Endothelial cell of umbilical vein (primary cell): ENCODE results near the gene NUCKS1. TPM values are rescaled to one million over a fixed set of nuclear protein-coding genes. Genes with fewer than 3 reads are reported as not detected.

Source experiments
- BruUV-seq: library from RNA; stranded (reverse); fragments of 400-500 nt; replicated peaks from 2 replicates; lab custom pipeline; 2021; lab: Mats Ljungman, UMichigan
- CTCF ChIA-PET: fragments of 300-600, 350-600 bp; sonication (Branson Sonifier 250); formaldehyde crosslinking; loops from one replicate; lab custom pipeline; 2021; ENCODE audit warnings: antibody characterized with exemption, inconsistent platforms; lab: Charles Lee
- POLR2A ChIA-PET: fragments of 300-600, 350-600 bp; sonication (Branson Sonifier 250); formaldehyde crosslinking; loops from one replicate; lab custom pipeline; 2021; ENCODE audit warnings: antibody characterized with exemption, inconsistent platforms; lab: Charles Lee
- DNase-seq: peaks from one replicate; pipeline ENCODE4 v3.0.0-alpha.2; 2011; ENCODE audit warnings: low read depth, low spot score
- FAIRE-seq: peaks from 2 replicates; lab custom pipeline; 2011; peaks lifted over from hg19 to GRCh38; lab: Jason Lieb, UNC
- H2AFZ ChIP-seq: 2 replicates; pipeline ENCODE4 v1.6.0; 2012; ENCODE audit warnings: low read depth, low read length, control low read depth, inconsistent platforms
- H3K27ac ChIP-seq: 2 replicates; pipeline ENCODE4 v1.5.1; 2011; ENCODE audit warnings: low read depth, mild to moderate bottlenecking, control low read depth, low read length, moderate library complexity; ENCODE audit not compliant: insufficient read depth
- H3K27me3 ChIP-seq, 2 experiments: 2 replicates each; pipeline versions ENCODE4 v1.6.0 to v1.6.1; 2011; ENCODE audit warnings: low read length in 2 of 2, mixed read lengths in 1 of 2; ENCODE audit not compliant: control insufficient read depth in 2 of 2, insufficient read depth in 2 of 2
- H3K36me3 ChIP-seq, 2 experiments: 2 replicates in 1 of 2; 3 replicates in 1 of 2; pipeline ENCODE4 v1.5.1; 2011; ENCODE audit warnings: low read length in 2 of 2, mild to moderate bottlenecking in 1 of 2, moderate library complexity in 1 of 2; ENCODE audit not compliant: control insufficient read depth in 2 of 2, insufficient read depth in 2 of 2; ENCODE audit errors: extremely low read depth in 1 of 2
- H3K4me1 ChIP-seq: 3 replicates; pipeline ENCODE4 v1.5.1; 2011; ENCODE audit warnings: mild to moderate bottlenecking, low read length; ENCODE audit not compliant: control insufficient read depth, insufficient read depth; ENCODE audit errors: extremely low read depth
- H3K4me2 ChIP-seq: 2 replicates; pipeline ENCODE4 v1.6.1; 2011; ENCODE audit warnings: low read length, control low read depth, mixed read lengths; ENCODE audit not compliant: insufficient read depth
- H3K4me3 ChIP-seq, 3 experiments: fragments of 200-600 bp in 1 of 3; sonication (generic), shearing (Covaris generic) in 1 of 3; replicated peaks in 1 of 3; 2 replicates each; pipeline ENCODE4 v1.5.1; 2011 to 2016; ENCODE audit warnings: control low read depth in 3 of 3, low read length in 3 of 3, mild to moderate bottlenecking in 2 of 3, inconsistent platforms in 1 of 3, low read depth in 1 of 3, moderate library complexity in 1 of 3; ENCODE audit not compliant: insufficient read depth in 1 of 3
- H3K79me2 ChIP-seq: 2 replicates; pipeline ENCODE4 v1.6.0; 2012; ENCODE audit warnings: low read length, inconsistent platforms; ENCODE audit not compliant: control insufficient read depth, insufficient read depth
- H3K9ac ChIP-seq: replicated peaks from 2 replicates; pipeline ENCODE3; 2011; ENCODE audit warnings: low read length, control low read depth; ENCODE audit not compliant: insufficient read depth; ENCODE audit errors: extremely low read depth
- H3K9me1 ChIP-seq: replicated peaks from 3 replicates; pipeline ENCODE4 v1.6.0; 2011; ENCODE audit warnings: mild to moderate bottlenecking, low read length; ENCODE audit not compliant: control insufficient read depth, insufficient read depth; ENCODE audit errors: extremely low read depth
- H3K9me3 ChIP-seq: replicated peaks from 2 replicates; pipeline ENCODE4 v1.5.1; 2012; ENCODE audit warnings: low read length, inconsistent platforms; ENCODE audit not compliant: control insufficient read depth, insufficient read depth
- H4K20me1 ChIP-seq: replicated peaks from 2 replicates; pipeline ENCODE3; 2011; ENCODE audit warnings: mild to moderate bottlenecking, low read length; ENCODE audit not compliant: control insufficient read depth, insufficient read depth; ENCODE audit errors: extremely low read depth
- EZH2 ChIP-seq: IDR thresholded peaks from 2 replicates; pipeline ENCODE4 v1.6.1; 2012; ENCODE audit warnings: borderline replicate concordance, low read depth, mild to moderate bottlenecking, moderate library complexity, low read length, inconsistent platforms; ENCODE audit not compliant: severe bottlenecking
- FOS ChIP-seq: IDR thresholded peaks from 2 replicates; pipeline ENCODE4 v1.6.1; 2011; ENCODE audit warnings: mild to moderate bottlenecking, low read length, moderate library complexity, borderline replicate concordance; ENCODE audit not compliant: insufficient read depth
- JUN ChIP-seq: IDR thresholded peaks from 2 replicates; pipeline ENCODE4 v1.6.1; 2011; ENCODE audit warnings: borderline replicate concordance, low read depth; ENCODE audit not compliant: insufficient read length, insufficient read depth
- POLR2A ChIP-seq: IDR thresholded peaks from 2 replicates; pipeline ENCODE4 v1.6.1; 2012; ENCODE audit warnings: low read depth, mild to moderate bottlenecking, control low read depth, low read length
- dilution Hi-C: fragments of 300-500 bp; cut with MboI; formaldehyde crosslinking; loops from one replicate; pipeline ENCODE4 v1.15.0; 2019; ENCODE audit warnings: low sequenced_read_pairs; ENCODE audit not compliant: extremely low pct_ligation_motif_present
- intact Hi-C: fragments of 100-400 bp; cut with micrococcal nuclease; formaldehyde crosslinking; loops from one replicate; pipeline ENCODE4 v1.10.0; 2022
- polyA plus RNA-seq, 4 experiments: library from polyadenylated mRNA; depleted of rRNA in 3 of 4; stranded (reverse) in 3 of 4; unstranded in 1 of 4; fragments of >200 nt; gene quantifications; 2 replicates each; pipeline versions ENCODE4 v1.2.1 to v1.2.3, GENCODE V29; 2011 to 2012; ENCODE audit warnings: missing spikeins in 1 of 4
- total RNA-seq: library from RNA; stranded (reverse); gene quantifications from 2 replicates; pipeline ENCODE4 v1.2.3, GENCODE V29; 2021
- TF ChIP-seq, protein P1 (sequence below), 2 donors: IDR thresholded peaks; 1 replicate in 1 of 2; 2 replicates in 1 of 2; pipeline ENCODE4 v1.5.1; 2011; ENCODE audit warnings: low read length in 2 of 2, mild to moderate bottlenecking in 2 of 2, moderate library complexity in 2 of 2, control low read depth in 1 of 2, inconsistent platforms in 1 of 2, low read depth in 1 of 2; ENCODE audit not compliant: insufficient read depth in 1 of 2; ENCODE audit errors: extremely low read depth in 1 of 2

NUCKS1 gene
- total and polyA plus RNA-seq, 2 donors (not counting 3 experiments of a cell fraction or from before 2014, with no cell fraction given), result 53.7 to 282 TPM

- intact Hi-C loops (loop anchor here (1.0 kb wide), 1 partner anchor 22 kb away; no protein-coding TSS in a partner anchor), dilution Hi-C loops (no loop called here)
- no TSS peak for BruUV-seq
- TF ChIP-seq, protein P1, sequence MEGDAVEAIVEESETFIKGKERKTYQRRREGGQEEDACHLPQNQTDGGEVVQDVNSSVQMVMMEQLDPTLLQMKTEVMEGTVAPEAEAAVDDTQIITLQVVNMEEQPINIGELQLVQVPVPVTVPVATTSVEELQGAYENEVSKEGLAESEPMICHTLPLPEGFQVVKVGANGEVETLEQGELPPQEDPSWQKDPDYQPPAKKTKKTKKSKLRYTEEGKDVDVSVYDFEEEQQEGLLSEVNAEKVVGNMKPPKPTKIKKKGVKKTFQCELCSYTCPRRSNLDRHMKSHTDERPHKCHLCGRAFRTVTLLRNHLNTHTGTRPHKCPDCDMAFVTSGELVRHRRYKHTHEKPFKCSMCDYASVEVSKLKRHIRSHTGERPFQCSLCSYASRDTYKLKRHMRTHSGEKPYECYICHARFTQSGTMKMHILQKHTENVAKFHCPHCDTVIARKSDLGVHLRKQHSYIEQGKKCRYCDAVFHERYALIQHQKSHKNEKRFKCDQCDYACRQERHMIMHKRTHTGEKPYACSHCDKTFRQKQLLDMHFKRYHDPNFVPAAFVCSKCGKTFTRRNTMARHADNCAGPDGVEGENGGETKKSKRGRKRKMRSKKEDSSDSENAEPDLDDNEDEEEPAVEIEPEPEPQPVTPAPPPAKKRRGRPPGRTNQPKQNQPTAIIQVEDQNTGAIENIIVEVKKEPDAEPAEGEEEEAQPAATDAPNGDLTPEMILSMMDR (IDR thresholded peaks at IDR 0.05; ENCODE audit: extremely low read depth in 1 of 2, insufficient read depth in 1 of 2, low read depth in 1 of 2, low read length in 2 of 2), result no peak
- TF ChIP-seq POLR2A, result no peak
- no peak for TF ChIP-seq EZH2
- peak; percentile 33 for TF ChIP-seq JUN
- TF ChIP-seq FOS, result no peak
- Histone ChIP-seq H3K27me3 (no peaks in the 10 kb centered on the region), H2AFZ (no peak overlapping the region), H3K36me3 (no peaks in the 10 kb centered on the region), H3K27ac (peak overlapping the region; percentile 20), H4K20me1 (no peaks in the 10 kb centered on the region), H3K9me1 (no peaks in the 10 kb centered on the region), H3K4me3 (no peak overlapping the region), H3K4me1 (peaks cover 16% of the 10 kb centered on the region), H3K9ac (no peak overlapping the region), H3K9me3 (no peaks in the 10 kb centered on the region), H3K79me2 (no peaks in the 10 kb centered on the region), H3K4me2 (peak overlapping the region; percentile 31)
- CTCF ChIA-PET, result interaction anchor here (1.0 to 4.1 kb wide), 7 partner anchors 8 to 113 kb away, joined by 4 to 47 read pairs (median 5); no protein-coding TSS in a partner anchor
- peak; percentile 86 for FAIRE-seq
- POLR2A ChIA-PET, result interaction anchor here (0.9 kb wide), 1 partner anchor 21 kb away, joined by 4 read pairs; the partner anchor contains the start of gene SLC45A3
- DNase-seq, result peak; percentile 90
Measured at GRCh38 chr1:205700865-205701401, 49.0 kb downstream of the NUCKS1 start.
